Activated CD4-positive, CD25-positive, alpha-beta regulatory T cell (primary cell): Measurements from ENCODE around the gene STAT5B.
"Not testable (repeated sequence)": the region's sequence is repeated elsewhere in the genome, so short reads cannot be mapped to it uniquely, and the experiment has no call there.

Experiments
- DNase-seq, 4 experiments: peaks; one replicate each; lab custom pipeline; 2025; lab: John Stamatoyannopoulos, UW

STAT5B gene

GRCh38 chr17:42193969-42194899, 82.0 kb downstream of the STAT5B start, which contains the start of gene GHDC:
GHDC (minus strand) TSS chr17:42194494; CDS start chr17:42193581, 913 bp downstream.
- peak; percentile 52 to 69 (median 61) for DNase-seq

DNA sequence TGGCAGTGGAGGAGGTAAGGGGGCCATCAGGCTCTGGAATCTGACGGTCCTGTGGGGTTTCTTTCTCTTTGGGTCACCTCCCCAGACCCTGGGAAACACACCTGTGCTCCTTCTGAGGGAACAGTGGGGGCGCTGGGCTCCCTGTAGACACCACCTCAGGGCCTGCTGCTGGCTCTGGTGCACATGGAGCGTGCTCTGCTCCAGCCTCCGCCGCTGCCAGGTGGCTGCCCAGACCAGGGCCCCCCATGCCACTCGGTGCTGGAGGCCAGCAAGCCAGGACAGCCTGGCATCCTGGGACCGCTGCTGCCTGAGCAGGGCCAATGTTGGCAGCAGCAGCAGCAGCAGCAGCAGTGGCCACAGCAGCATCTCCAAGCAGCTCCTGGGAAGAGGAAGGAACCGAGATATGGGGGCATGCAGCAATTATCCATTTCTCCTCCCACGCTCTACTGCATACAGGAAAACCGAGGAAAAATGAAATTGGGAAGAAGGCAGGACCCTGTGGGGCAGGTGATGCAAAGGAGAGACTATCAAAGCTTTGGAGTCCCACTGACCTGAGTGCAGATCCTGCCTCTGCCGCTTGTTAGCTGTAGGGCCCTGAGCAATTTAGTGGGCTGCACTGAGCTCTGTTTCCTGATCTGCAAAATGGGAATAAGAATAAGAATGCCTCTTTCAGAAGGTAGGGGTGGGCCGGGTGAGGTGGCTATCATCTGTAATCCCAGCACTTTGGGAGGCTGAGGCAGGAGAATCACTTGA, 82.8 kb downstream of the STAT5B start:
- no peak for DNase-seq

GRCh38 chr17:42192189-42193126, 83.7 kb downstream of the STAT5B start:
- no peak for DNase-seq

DNA sequence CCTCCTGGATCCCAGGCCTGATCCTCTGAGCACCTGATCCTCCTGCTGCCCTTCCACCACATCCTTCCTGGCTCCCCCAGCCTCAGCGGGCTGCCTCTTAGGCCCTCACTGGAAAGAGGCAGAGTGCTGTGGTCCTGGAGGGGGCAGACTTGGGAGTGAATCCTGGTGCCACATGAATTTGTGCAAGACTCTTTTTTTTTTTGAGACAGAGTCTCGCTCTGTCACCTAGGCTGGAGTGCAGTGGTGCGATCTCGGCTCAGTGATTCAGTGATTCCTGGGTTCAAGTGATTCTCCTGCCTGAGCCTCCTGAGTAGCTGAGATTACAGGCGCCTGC, 84.9 kb downstream of the STAT5B start:
- no peak for DNase-seq

DNA sequence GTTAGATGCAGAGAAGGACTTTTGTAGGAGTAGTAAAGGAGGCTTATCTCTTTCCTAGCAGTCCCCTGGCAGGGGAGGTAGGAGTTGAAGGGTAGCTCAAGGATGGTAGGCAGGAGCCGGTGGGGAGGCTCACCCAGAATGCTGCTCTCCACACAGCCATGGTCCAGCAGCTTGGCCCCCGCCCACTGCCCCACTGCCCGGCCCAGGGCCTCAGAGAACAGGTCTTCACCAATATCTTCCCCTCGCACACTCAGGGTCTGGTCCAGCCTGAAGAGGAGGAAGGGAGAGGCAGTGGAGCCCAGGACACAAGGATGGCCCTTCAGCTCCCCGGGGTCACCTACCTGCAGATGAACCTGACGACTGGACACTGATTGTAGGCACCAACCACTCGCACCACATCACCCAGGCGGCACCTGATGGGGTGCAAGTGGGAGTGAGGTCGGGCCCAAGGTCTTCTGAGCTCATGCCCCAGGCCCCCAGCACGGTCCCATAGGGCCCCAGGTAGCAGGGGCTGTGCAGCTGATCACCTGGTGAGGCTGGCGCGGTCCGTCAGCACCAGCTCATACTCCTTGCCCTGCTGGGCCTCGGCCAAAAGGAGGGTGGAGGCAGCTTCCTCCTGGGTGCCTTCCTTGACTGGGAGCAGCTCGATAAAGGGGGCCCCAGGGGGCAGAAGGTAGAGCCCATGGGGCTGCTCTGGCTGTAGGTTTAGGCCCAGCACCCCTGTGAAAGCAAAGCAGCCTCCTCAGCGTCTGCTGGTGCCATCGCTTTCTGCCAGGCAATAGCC, 85.5 kb downstream of the STAT5B start:
- DNase-seq, result no peak

DNA sequence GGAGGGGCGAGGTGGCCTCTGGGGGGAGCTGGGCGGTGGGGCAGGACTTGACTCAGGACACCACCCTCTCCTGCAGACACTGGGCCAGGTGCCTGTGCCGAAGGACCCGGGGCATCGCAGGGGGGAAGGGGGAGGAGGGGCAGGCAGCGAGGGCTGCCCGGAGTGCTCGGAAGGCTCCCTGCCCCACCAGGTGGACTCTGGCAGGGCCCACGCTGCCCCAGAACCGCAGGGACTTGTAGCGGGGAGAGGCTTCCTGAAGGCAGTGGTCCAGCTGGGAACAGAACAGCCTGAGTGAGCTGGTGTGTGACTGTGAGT, 86.6 kb downstream of the STAT5B start:
- DNase-seq, result no peak

DNA sequence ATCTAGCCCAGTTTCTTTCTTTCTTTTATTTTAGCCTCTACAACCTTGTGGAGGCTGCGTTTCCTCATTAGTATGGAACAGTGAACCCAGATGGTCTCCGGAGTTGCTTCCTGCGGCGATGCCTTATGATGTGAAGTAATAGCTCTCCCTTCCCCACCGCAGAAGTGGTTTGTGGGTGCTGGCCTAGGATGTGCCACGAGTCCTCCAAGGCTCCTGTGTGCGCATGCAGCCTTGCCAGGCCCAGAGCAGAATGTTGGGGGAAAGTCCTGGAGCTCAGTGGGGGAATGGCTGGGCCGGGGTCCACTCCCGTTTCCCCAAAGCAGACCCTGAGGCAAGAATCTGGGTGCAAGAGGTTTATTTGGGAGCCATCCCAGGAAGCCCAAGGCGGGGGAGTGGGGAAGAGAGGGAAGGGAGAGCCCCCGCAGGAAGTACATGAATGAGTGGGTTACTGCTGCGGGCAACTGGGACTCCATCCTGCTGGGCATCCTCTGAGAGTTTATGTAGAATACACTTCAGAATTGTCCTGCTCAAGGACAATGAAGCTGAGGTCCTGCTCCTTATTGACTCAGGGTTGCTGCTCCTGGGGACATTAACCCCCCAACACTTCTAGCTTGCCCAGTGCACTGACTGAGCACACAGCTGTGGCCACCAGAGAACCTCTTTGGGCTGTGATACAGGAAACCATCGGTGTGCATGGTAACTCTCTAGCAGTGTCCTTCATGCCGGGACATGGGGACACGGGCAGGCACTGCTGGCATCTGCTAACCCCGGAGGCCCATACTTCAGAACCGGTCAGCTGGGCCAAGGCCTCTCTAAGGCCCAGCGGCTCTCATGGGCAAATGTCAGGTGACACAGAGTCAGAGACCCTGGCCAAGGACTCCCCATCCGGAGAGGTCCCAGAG, 87.2 kb downstream of the STAT5B start:
- DNase-seq, result no peak

DNA sequence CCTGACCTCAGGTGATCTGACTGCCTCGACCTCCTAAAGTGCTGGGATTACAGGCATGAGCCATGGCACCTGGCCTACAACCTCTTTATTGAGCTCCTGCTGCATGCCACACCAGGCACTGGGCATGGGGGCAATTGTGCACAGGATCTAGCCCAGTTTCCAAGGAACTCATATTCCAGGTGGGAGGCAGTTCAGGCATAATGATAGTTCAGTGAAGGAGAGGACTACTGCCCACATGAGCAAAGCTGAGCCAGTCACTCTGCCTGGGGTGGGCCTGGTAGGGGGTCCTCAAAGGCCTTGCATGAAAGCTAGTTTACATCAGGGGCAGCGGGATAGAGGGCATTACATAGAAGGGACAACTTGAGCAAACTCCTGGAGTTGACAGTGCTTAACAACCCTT, 88.4 kb downstream of the STAT5B start:
- no peak for DNase-seq

- DNase-seq, result not testable (repeated sequence)
Observed at GRCh38 chr17:42186191-42186590, 90.0 kb downstream of the STAT5B start.

GRCh38 chr17:42185621-42185930, 90.6 kb downstream of the STAT5B start:
- DNase-seq, result no peak

DNA sequence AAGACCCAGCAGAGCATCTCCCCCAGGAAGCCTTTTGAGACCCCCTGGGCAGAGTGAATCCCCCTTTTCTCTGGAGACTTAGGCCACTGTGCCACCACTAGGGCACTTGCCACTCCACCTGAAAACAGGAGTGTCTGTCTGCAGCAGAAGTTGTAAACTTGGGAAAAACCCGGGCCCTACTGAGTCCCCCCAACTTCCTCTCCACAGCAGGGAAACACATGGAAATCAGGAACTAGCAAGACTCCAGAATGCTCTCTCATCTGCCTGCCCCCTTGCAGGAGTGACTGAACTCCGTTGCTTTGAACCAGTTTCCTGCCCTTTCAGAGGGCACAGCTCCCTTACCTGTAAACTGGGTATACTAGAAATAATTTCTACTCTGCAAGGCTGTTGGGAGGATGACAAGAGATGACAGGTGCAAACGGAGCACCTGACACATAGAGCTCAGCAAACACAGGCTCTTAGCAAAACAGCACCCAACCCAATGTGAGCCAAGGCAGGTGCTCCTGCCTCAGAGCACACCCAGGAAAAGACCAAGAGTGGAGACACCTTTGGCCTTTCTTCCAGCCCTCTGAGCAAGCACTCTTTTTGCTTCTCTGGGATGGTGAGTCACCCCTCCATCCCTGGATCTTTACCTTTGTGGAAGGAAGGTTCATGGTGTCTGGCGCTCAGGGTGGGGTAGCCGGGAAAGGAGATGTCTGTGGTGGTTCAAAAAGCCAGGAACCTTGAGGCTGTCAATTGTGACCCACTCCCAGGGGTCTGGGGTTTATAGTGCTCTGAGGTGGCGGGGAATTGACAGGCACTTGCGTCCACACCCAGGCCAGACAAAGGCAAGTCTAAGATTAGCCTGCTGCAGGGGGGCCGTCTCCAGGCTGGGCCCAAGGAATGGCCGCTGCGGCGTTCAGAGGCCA, 91.2 kb downstream of the STAT5B start, which contains the start of gene HCRT:
Gene HCRT (minus strand): TSS at position 740 of the 908 bp plus-strand sequence. CDS start 87 bp downstream, at position 653.
- no peak for DNase-seq

- peak; percentile 47 to 62 (median 54) for DNase-seq
Observed at GRCh38 chr17:42183741-42184711, 92.2 kb downstream of the STAT5B start.

DNA sequence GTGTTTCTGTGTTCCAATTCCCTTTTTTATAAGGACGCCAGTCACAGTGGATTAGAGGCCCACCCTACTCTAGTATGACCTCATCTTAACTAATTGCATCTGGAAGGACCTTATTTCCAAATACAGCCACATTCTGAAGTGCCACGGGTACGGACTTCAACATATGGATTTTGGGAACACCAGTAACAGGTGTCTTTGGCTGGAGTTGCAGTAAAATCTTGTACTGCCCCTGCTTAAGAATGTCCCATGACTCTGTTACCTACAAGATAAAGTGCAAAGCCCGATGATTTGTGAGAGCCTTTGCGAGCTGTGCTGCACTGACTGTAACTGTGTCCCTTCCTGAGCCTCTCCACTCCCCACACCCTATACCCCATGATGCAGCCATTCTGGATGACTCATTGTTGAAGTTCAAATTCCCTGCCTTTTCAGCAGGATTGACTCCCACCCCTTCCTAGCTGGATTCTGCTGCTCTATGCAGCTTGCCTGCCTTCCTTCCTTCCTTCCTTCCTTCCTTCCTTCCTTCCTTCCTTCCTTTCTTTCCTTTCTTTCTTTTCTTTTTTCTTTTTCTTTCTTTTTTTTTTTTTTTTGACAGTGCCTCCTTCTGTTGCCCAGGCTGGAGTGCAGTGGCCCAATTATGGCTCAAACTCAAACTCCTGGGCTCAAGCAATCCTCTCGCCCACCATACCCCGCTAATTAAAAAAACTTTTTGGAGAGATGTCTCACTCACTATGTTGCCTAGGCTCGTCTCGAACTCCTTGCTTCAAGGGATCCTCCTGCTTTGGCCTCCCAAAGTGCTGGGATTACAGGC, 93.1 kb downstream of the STAT5B start:
- DNase-seq, result no peak

GRCh38 chr17:42181851-42182207, 94.4 kb downstream of the STAT5B start:
- no peak for DNase-seq

- DNase-seq, result peak; percentile 61 to 74 (median 70)
Observed at GRCh38 chr17:42180922-42181850, 95.0 kb downstream of the STAT5B start, which contains the start of gene KCNH4. KCNH4 (minus strand) TSS chr17:42181142; CDS start chr17:42180945, 197 bp downstream.

DNA sequence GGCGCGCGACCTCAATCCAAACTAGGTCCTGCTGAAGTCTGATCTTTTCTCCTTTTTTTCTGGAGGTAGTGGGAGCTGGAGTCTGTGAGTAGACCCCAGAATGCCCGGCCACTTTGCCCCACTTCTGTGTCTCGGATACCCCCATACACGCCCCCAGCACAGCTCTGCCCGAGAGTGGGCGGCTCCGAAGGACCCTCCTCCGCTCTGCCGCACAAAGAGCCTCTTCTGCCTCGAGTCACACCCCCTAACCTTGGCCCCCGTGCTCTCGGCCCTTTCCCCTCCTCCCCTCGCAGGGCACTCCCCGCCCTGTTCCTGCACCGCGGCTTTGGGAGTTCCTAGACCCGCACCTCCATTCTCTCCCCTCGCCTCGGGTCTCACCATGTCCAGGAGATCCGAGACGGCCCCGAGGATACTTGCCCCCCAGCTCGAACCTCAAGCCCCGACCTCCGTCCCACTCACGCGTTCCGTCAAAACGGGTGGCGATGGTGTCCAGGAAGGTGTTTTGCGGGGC, 95.7 kb downstream of the STAT5B start:
- no peak for DNase-seq
